Measurements from ENCODE around the gene IFNK.
A peak's percentile ranks its signal among the peaks of the same experiment; 100 is the strongest.

The IFNK gene

GRCh38 chr9:27511771-27512170 is 12.3 kb upstream of the IFNK start:
- DNase-seq (ENCODE audit: low read depth), result no peak

GRCh38 chr9:27514551-27514950 is 9.5 kb upstream of the IFNK start:
- no peak for DNase-seq (ENCODE audit: low read depth)

- no peak for DNase-seq (ENCODE audit: low read depth)
Observed at GRCh38 chr9:27518006-27518405, 6.1 kb upstream of the IFNK start.

GRCh38 chr9:27518809-27519208 is 5.3 kb upstream of the IFNK start:
- no peak for DNase-seq (ENCODE audit: low read depth)

GRCh38 chr9:27519466-27520465 is 4.3 kb upstream of the IFNK start:
- DNase-seq (ENCODE audit: low read depth), result peak; percentile 16

GRCh38 chr9:27520986-27521385 is 3.1 kb upstream of the IFNK start:
- no peak for DNase-seq (ENCODE audit: low read depth)

- DNase-seq (ENCODE audit: low read depth), result no peak
Observed at GRCh38 chr9:27523141-27523540, 949 bp upstream of the IFNK start.

GRCh38 chr9:27527702-27528075 is 3.6 kb downstream of the IFNK start:
- DNase-seq (ENCODE audit: low read depth), result no peak

- DNase-seq (ENCODE audit: low read depth), result no peak
Observed at GRCh38 chr9:27528076-27528885, 4.2 kb downstream of the IFNK start.

- DNase-seq (ENCODE audit: low read depth), result no peak
Observed at GRCh38 chr9:27528886-27529315, 4.8 kb downstream of the IFNK start.

GRCh38 chr9:27529316-27530278 is 5.5 kb downstream of the IFNK start, which contains the start of gene MOB3B:
Gene MOB3B, minus strand, starts transcription at chr9:27529814. Its CDS starts 74,264 bp downstream, at chr9:27455550.
- peak; percentile 35 for DNase-seq (ENCODE audit: low read depth)

- no peak for DNase-seq (ENCODE audit: low read depth)
Observed at GRCh38 chr9:27530915-27531755, 7.0 kb downstream of the IFNK start.

- no peak for DNase-seq (ENCODE audit: low read depth)
Observed at GRCh38 chr9:27532046-27532445, 8.0 kb downstream of the IFNK start.

- no peak for DNase-seq (ENCODE audit: low read depth)
Observed at GRCh38 chr9:27533311-27533710, 9.2 kb downstream of the IFNK start.

- DNase-seq (ENCODE audit: low read depth), result no peak
Observed at GRCh38 chr9:27534131-27534530, 10.0 kb downstream of the IFNK start.

GRCh38 chr9:27534658-27535209 is 10.6 kb downstream of the IFNK start:
- no peak for DNase-seq (ENCODE audit: low read depth)

- DNase-seq (ENCODE audit: low read depth), result no peak
Observed at GRCh38 chr9:27535701-27536118, 11.6 kb downstream of the IFNK start.

- no peak for DNase-seq (ENCODE audit: low read depth)
Observed at GRCh38 chr9:27536168-27536567, 12.1 kb downstream of the IFNK start.

GRCh38 chr9:27537027-27537435 is 12.9 kb downstream of the IFNK start:
- no peak for DNase-seq (ENCODE audit: low read depth)

GRCh38 chr9:27537756-27538155 is 13.7 kb downstream of the IFNK start:
- no peak for DNase-seq (ENCODE audit: low read depth)

Data from GM04504 (cell line).